ENCODE data around the gene TIMP3.

DNA sequence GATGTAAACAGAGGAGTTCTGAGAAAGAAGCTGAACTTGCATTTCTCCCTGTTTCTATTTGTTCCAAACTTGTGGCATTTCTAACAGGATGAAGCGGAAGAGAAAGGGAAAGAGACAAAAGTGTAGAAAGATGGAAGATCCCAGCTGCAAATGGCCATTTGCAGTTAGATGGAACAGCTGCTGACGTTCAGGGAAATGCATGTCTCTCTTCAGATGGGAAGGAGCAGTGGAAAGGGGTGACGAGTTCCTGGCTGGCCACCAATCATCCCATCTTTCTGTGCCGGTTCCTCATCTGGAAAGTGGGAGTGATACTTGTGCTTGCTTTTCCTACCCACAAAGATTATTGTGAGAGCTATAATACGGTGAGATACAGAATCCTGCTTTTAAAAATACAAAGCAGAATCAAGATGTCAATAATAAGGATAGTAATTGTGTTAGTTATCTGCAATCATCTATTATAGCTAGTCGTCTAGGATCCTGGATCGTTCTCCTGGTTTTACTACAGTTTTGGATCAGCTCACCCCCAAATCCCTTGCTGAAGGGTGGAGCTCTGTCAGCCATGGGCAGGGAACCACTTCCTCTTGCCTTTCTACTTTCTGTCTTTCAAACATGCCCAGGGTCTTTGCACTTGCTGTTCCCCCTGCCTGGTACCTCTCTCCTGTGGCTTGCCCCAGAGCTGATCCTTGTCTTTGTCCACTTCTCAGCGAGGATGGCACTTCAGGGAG is 1.2 kb upstream of the TIMP3 start:
- TF ChIP-seq, protein P1, sequence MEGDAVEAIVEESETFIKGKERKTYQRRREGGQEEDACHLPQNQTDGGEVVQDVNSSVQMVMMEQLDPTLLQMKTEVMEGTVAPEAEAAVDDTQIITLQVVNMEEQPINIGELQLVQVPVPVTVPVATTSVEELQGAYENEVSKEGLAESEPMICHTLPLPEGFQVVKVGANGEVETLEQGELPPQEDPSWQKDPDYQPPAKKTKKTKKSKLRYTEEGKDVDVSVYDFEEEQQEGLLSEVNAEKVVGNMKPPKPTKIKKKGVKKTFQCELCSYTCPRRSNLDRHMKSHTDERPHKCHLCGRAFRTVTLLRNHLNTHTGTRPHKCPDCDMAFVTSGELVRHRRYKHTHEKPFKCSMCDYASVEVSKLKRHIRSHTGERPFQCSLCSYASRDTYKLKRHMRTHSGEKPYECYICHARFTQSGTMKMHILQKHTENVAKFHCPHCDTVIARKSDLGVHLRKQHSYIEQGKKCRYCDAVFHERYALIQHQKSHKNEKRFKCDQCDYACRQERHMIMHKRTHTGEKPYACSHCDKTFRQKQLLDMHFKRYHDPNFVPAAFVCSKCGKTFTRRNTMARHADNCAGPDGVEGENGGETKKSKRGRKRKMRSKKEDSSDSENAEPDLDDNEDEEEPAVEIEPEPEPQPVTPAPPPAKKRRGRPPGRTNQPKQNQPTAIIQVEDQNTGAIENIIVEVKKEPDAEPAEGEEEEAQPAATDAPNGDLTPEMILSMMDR (IDR thresholded peaks at IDR 0.05), result no peak
- no peak for TF ChIP-seq POLR2A (IDR thresholded peaks at IDR 0.05)
